Measurements from ENCODE around the gene TGFBR3. TPM values are rescaled to one million over a fixed set of nuclear protein-coding genes. Genes with fewer than 3 reads are reported as not detected.

TGFBR3 gene
- total and polyA plus RNA-seq, 4 donors = 3.6 to 81.5 (median 33.4) TPM

- Histone ChIP-seq H3K4me3 (ENCODE audit: low read length in 2 of 2) (no peak overlapping the region), H3K9me3 (ENCODE audit: control insufficient read depth, low read length) (no peaks in the 10 kb centered on the region), H3K36me3 (ENCODE audit: control insufficient read depth in 1 of 2, insufficient read depth in 2 of 2, low read length in 1 of 2) (no peaks in the 10 kb centered on the region), H3K27ac (ENCODE audit: low read depth in 1 of 2, low read length in 2 of 2) (no peak overlapping the region), H3K27me3 (ENCODE audit: control insufficient read depth in 1 of 2, insufficient read depth in 2 of 2, low read length in 1 of 2) (no peaks in the 10 kb centered on the region), H3K4me1 (ENCODE audit: control insufficient read depth in 1 of 2, insufficient read depth in 2 of 2, low read length in 2 of 2) (peaks cover 0 to 17% of the 10 kb centered on the region in 2 donors)
- 55 to 62% methylated on average over 5 of the region's 5 CpGs for WGBS, 2 donors
- no peak for ATAC-seq (ENCODE audit: low FRiP score)
- intact Hi-C loops (cut with DNase I) = no loop called here
- no peak for DNase-seq
These were observed 140.1 kb downstream of the TGFBR3 start for GRCh38 chr1:91745640-91746373.

GRCh38 chr1:91744953-91745639 lies 140.9 kb downstream of the TGFBR3 start:
- Histone ChIP-seq H3K27ac (ENCODE audit: low read depth in 1 of 2, low read length in 2 of 2) (peak overlapping the region in 1 of 2 donors; percentile 53), H3K4me3 (ENCODE audit: low read length in 2 of 2) (no peak overlapping the region), H3K9me3 (ENCODE audit: control insufficient read depth, low read length) (no peaks in the 10 kb centered on the region), H3K4me1 (ENCODE audit: control insufficient read depth in 1 of 2, insufficient read depth in 2 of 2, low read length in 2 of 2) (peaks cover 0 to 17% of the 10 kb centered on the region in 2 donors), H3K36me3 (ENCODE audit: control insufficient read depth in 1 of 2, insufficient read depth in 2 of 2, low read length in 1 of 2) (no peaks in the 10 kb centered on the region), H3K27me3 (ENCODE audit: control insufficient read depth in 1 of 2, insufficient read depth in 2 of 2, low read length in 1 of 2) (no peaks in the 10 kb centered on the region)
- peak; percentile 81 for ATAC-seq (ENCODE audit: low FRiP score)
- intact Hi-C loops (cut with DNase I) = loop anchor here in 1 of 2 donors (5.0 kb wide), 2 partner anchors 32 to 142 kb away; partner anchors contain the start of gene TGFBR3
- 44 to 54% methylated on average over 6 of the region's 6 CpGs for WGBS, 2 donors
- DNase-seq = no peak

GRCh38 chr1:91742848-91743292 lies 143.1 kb downstream of the TGFBR3 start:
- H3K9me3 ChIP-seq (ENCODE audit: control insufficient read depth, low read length) = no peaks in the 10 kb centered on the region
- peak overlapping the region in 1 of 2 donors; percentile 43 for H3K27ac ChIP-seq (ENCODE audit: low read depth in 1 of 2, low read length in 2 of 2)
- DNase-seq (peak; percentile 79 to 87), ATAC-seq (ENCODE audit: low FRiP score) (peak; percentile 33)
- H3K4me3 ChIP-seq (ENCODE audit: low read length in 2 of 2) = no peak overlapping the region
- H3K27me3 ChIP-seq (ENCODE audit: control insufficient read depth in 1 of 2, insufficient read depth in 2 of 2, low read length in 1 of 2) = no peaks in the 10 kb centered on the region
- 11 to 14% methylated on average over 4 of the region's 4 CpGs for WGBS, 2 donors
- intact Hi-C loops (cut with DNase I) = loop anchor here in 1 of 2 donors (5.0 kb wide), 2 partner anchors 34 to 144 kb away; partner anchors contain the start of gene TGFBR3
- H3K36me3 ChIP-seq (ENCODE audit: control insufficient read depth in 1 of 2, insufficient read depth in 2 of 2, low read length in 1 of 2) = no peaks in the 10 kb centered on the region
- H3K4me1 ChIP-seq (ENCODE audit: control insufficient read depth in 1 of 2, insufficient read depth in 2 of 2, low read length in 2 of 2) = peaks cover 0 to 17% of the 10 kb centered on the region in 2 donors

GRCh38 chr1:91741906-91742305 lies 144.0 kb downstream of the TGFBR3 start:
- Histone ChIP-seq H3K4me1 (ENCODE audit: control insufficient read depth in 1 of 2, insufficient read depth in 2 of 2, low read length in 2 of 2) (peaks cover 3 to 17% of the 10 kb centered on the region in 2 donors), H3K36me3 (ENCODE audit: control insufficient read depth in 1 of 2, insufficient read depth in 2 of 2, low read length in 1 of 2) (no peaks in the 10 kb centered on the region), H3K27ac (ENCODE audit: low read depth in 1 of 2, low read length in 2 of 2) (no peak overlapping the region), H3K9me3 (ENCODE audit: control insufficient read depth, low read length) (no peaks in the 10 kb centered on the region), H3K4me3 (ENCODE audit: low read length in 2 of 2) (no peak overlapping the region), H3K27me3 (ENCODE audit: control insufficient read depth in 1 of 2, insufficient read depth in 2 of 2, low read length in 1 of 2) (no peaks in the 10 kb centered on the region)
- intact Hi-C loops (cut with DNase I) = loop anchor here in 1 of 2 donors (5.0 kb wide), 2 partner anchors 35 to 145 kb away; partner anchors contain the start of gene TGFBR3
- no peak for DNase-seq
- 94 to 95% methylated on average over 6 of the region's 6 CpGs for WGBS, 2 donors
- ATAC-seq (ENCODE audit: low FRiP score) = no peak

GRCh38 chr1:91741301-91741700 lies 144.7 kb downstream of the TGFBR3 start:
- ATAC-seq (ENCODE audit: low FRiP score) = no peak

GRCh38 chr1:91737650-91738049 lies 148.3 kb downstream of the TGFBR3 start:
- no peak for DNase-seq

More at GRCh38 chr1:91741301-91741700, 144.7 kb downstream of the TGFBR3 start:
- H3K9me3 ChIP-seq (ENCODE audit: control insufficient read depth, low read length) = no peaks in the 10 kb centered on the region
- no peaks in the 10 kb centered on the region for H3K36me3 ChIP-seq (ENCODE audit: control insufficient read depth in 1 of 2, insufficient read depth in 2 of 2, low read length in 1 of 2)
- H3K27me3 ChIP-seq (ENCODE audit: control insufficient read depth in 1 of 2, insufficient read depth in 2 of 2, low read length in 1 of 2) = no peaks in the 10 kb centered on the region
- WGBS, 2 donors = 96 to 100% methylated on average over 5 of the region's 5 CpGs
- no peak overlapping the region for H3K4me3 ChIP-seq (ENCODE audit: low read length in 2 of 2)
- DNase-seq = no peak
- intact Hi-C loops (cut with DNase I) = loop anchor here in 1 of 2 donors (5.0 kb wide), 2 partner anchors 36 to 146 kb away; partner anchors contain the start of gene TGFBR3
- no peak overlapping the region for H3K27ac ChIP-seq (ENCODE audit: low read depth in 1 of 2, low read length in 2 of 2)
- H3K4me1 ChIP-seq (ENCODE audit: control insufficient read depth in 1 of 2, insufficient read depth in 2 of 2, low read length in 2 of 2) = peaks cover 3 to 17% of the 10 kb centered on the region in 2 donors

GRCh38 chr1:91736715-91737615 lies 149.0 kb downstream of the TGFBR3 start:
- intact Hi-C loops (cut with DNase I) = loop anchor here in 1 of 2 donors (5.0 kb wide), 1 partner anchor 150 kb away; the partner anchor contains the start of gene TGFBR3
- DNase-seq = no peak
- WGBS, 2 donors = 41 to 43% methylated on average over 13 of the region's 13 CpGs
- Histone ChIP-seq H3K27me3 (ENCODE audit: control insufficient read depth in 1 of 2, insufficient read depth in 2 of 2, low read length in 1 of 2) (no peaks in the 10 kb centered on the region), H3K4me1 (ENCODE audit: control insufficient read depth in 1 of 2, insufficient read depth in 2 of 2, low read length in 2 of 2) (peaks cover 3 to 6% of the 10 kb centered on the region in 2 donors), H3K4me3 (ENCODE audit: low read length in 2 of 2) (no peak overlapping the region), H3K27ac (ENCODE audit: low read depth in 1 of 2, low read length in 2 of 2) (peak overlapping the region; percentile 31 to 97), H3K9me3 (ENCODE audit: control insufficient read depth, low read length) (no peaks in the 10 kb centered on the region), H3K36me3 (ENCODE audit: control insufficient read depth in 1 of 2, insufficient read depth in 2 of 2, low read length in 1 of 2) (no peaks in the 10 kb centered on the region)
- ATAC-seq (ENCODE audit: low FRiP score) = peak; percentile 55

More at GRCh38 chr1:91737650-91738049, 148.3 kb downstream of the TGFBR3 start:
- no peak for ATAC-seq (ENCODE audit: low FRiP score)
- H3K36me3 ChIP-seq (ENCODE audit: control insufficient read depth in 1 of 2, insufficient read depth in 2 of 2, low read length in 1 of 2) = no peaks in the 10 kb centered on the region
- no peaks in the 10 kb centered on the region for H3K9me3 ChIP-seq (ENCODE audit: control insufficient read depth, low read length)
- H3K4me1 ChIP-seq (ENCODE audit: control insufficient read depth in 1 of 2, insufficient read depth in 2 of 2, low read length in 2 of 2) = peaks cover 3 to 9% of the 10 kb centered on the region in 2 donors
- WGBS, 2 donors = 97 to 98% methylated on average over 4 of the region's 4 CpGs
- peak overlapping the region in 1 of 2 donors; percentile 97 for H3K27ac ChIP-seq (ENCODE audit: low read depth in 1 of 2, low read length in 2 of 2)
- H3K4me3 ChIP-seq (ENCODE audit: low read length in 2 of 2) = no peak overlapping the region
- intact Hi-C loops (cut with DNase I) = loop anchor here in 1 of 2 donors (5.0 kb wide), 1 partner anchor 150 kb away; the partner anchor contains the start of gene TGFBR3
- no peaks in the 10 kb centered on the region for H3K27me3 ChIP-seq (ENCODE audit: control insufficient read depth in 1 of 2, insufficient read depth in 2 of 2, low read length in 1 of 2)

Data from aorta (tissue), 5 donors.